ENCODE data around the gene POU6F2.
A peak's percentile ranks its signal among the peaks of the same experiment; 100 is the strongest.

The POU6F2 gene

GRCh38 chr7:39415091-39415787 is 437.5 kb downstream of the POU6F2 start:
- H3K27ac ChIP-seq (replicated peaks), result no peak overlapping the region
- H3K27me3 ChIP-seq (ENCODE audit: insufficient read depth, poor library complexity, severe bottlenecking), result peaks cover 22% of the 10 kb centered on the region
- TF ChIP-seq GABPA (IDR thresholded peaks at IDR 0.05; ENCODE audit: low read depth), result no peak
- no peak for TF ChIP-seq CTCF (IDR thresholded peaks at IDR 0.05; ENCODE audit: insufficient read depth, low read length)
- no peak for TF ChIP-seq REST (IDR thresholded peaks at IDR 0.05; ENCODE audit: insufficient replicate concordance, low read depth)
- no peak for TF ChIP-seq POLR2AphosphoS5 (IDR thresholded peaks at IDR 0.05; ENCODE audit: low read depth)
- TF ChIP-seq SPI1 (IDR thresholded peaks at IDR 0.05; ENCODE audit: borderline replicate concordance, low read depth), result no peak
- no peak overlapping the region for H3K4me3 ChIP-seq (replicated peaks; ENCODE audit: insufficient read depth, low read length)
- no peak for DNase-seq (ENCODE audit: low read depth in 1 of 2, low spot score in 1 of 2)

GRCh38 chr7:39416866-39417265 is 439.2 kb downstream of the POU6F2 start:
- H3K27ac ChIP-seq (replicated peaks), result no peak overlapping the region
- TF ChIP-seq POLR2AphosphoS5 (IDR thresholded peaks at IDR 0.05; ENCODE audit: low read depth) (no peak), SPI1 (IDR thresholded peaks at IDR 0.05; ENCODE audit: borderline replicate concordance, low read depth) (peak; percentile 68)
- no peak for DNase-seq (ENCODE audit: low read depth in 1 of 2, low spot score in 1 of 2)
- H3K4me3 ChIP-seq (replicated peaks; ENCODE audit: insufficient read depth, low read length), result no peak overlapping the region
- peaks cover 23% of the 10 kb centered on the region for H3K27me3 ChIP-seq (ENCODE audit: insufficient read depth, poor library complexity, severe bottlenecking)

- no peak for DNase-seq (ENCODE audit: low read depth in 1 of 2, low spot score in 1 of 2)
- no peak for TF ChIP-seq SPI1 (IDR thresholded peaks at IDR 0.05; ENCODE audit: borderline replicate concordance, low read depth)
- no peak for TF ChIP-seq POLR2AphosphoS5 (IDR thresholded peaks at IDR 0.05; ENCODE audit: low read depth)
- no peak for TF ChIP-seq REST (IDR thresholded peaks at IDR 0.05; ENCODE audit: insufficient replicate concordance, low read depth)
- TF ChIP-seq CTCF (IDR thresholded peaks at IDR 0.05; ENCODE audit: insufficient read depth, low read length), result no peak
- TF ChIP-seq GABPA (IDR thresholded peaks at IDR 0.05; ENCODE audit: low read depth), result no peak
- H3K27me3 ChIP-seq (ENCODE audit: insufficient read depth, poor library complexity, severe bottlenecking), result peaks cover 23% of the 10 kb centered on the region
- H3K4me3 ChIP-seq (replicated peaks; ENCODE audit: insufficient read depth, low read length), result no peak overlapping the region
- no peak overlapping the region for H3K27ac ChIP-seq (replicated peaks)
Measured at GRCh38 chr7:39417642-39418041, 439.9 kb downstream of the POU6F2 start.

- TF ChIP-seq CTCF (IDR thresholded peaks at IDR 0.05; ENCODE audit: insufficient read depth, low read length) (no peak), REST (IDR thresholded peaks at IDR 0.05; ENCODE audit: insufficient replicate concordance, low read depth) (no peak), GABPA (IDR thresholded peaks at IDR 0.05; ENCODE audit: low read depth) (no peak), POLR2AphosphoS5 (IDR thresholded peaks at IDR 0.05; ENCODE audit: low read depth) (no peak), SPI1 (IDR thresholded peaks at IDR 0.05; ENCODE audit: borderline replicate concordance, low read depth) (no peak)
- no peak overlapping the region for H3K4me3 ChIP-seq (replicated peaks; ENCODE audit: insufficient read depth, low read length)
- no peak for DNase-seq (ENCODE audit: low read depth in 1 of 2, low spot score in 1 of 2)
- H3K27ac ChIP-seq (replicated peaks), result no peak overlapping the region
- H3K27me3 ChIP-seq (ENCODE audit: insufficient read depth, poor library complexity, severe bottlenecking), result peaks cover 3% of the 10 kb centered on the region
Measured at GRCh38 chr7:39421251-39421650, 443.5 kb downstream of the POU6F2 start.

All from HL-60 (cell line).